Large intestine (tissue), 12 donors: ENCODE data around the gene SSR3. TPM values are rescaled to one million over a fixed set of nuclear protein-coding genes. Genes with fewer than 3 reads are reported as not detected.

ENCODE experiments used
- DNase-seq, 2 donors: peaks; one replicate each; pipeline versions ENCODE4 v3.0.0 to v3.0.0-alpha.2; 2013
- H3K27ac ChIP-seq: one replicate; pipeline ENCODE4 v1.5.1; 2013; ENCODE audit warnings: low read length
- H3K27me3 ChIP-seq: 2 replicates; pipeline ENCODE4 v1.6.1; 2013; ENCODE audit warnings: low read length; ENCODE audit not compliant: control insufficient read depth, insufficient read depth
- H3K36me3 ChIP-seq: 2 replicates; pipeline ENCODE4 v1.6.1; 2013; ENCODE audit warnings: low read length; ENCODE audit not compliant: control insufficient read depth, insufficient read depth
- H3K4me1 ChIP-seq: one replicate; pipeline ENCODE4 v1.6.1; 2013; ENCODE audit warnings: low read length; ENCODE audit not compliant: control insufficient read depth, insufficient read depth
- H3K4me3 ChIP-seq: one replicate; pipeline ENCODE4 v1.5.1; 2013; ENCODE audit warnings: low read length
- H3K9me3 ChIP-seq: one replicate; pipeline ENCODE4 v1.6.1; 2013; ENCODE audit warnings: mild to moderate bottlenecking, low read depth, low read length, moderate library complexity; ENCODE audit not compliant: control insufficient read depth
- WGBS: methylation state at CpG from one replicate; pipeline ENCODE4 v1.1.5; 2013; ENCODE audit warnings: low lambda C conversion rate; ENCODE audit not compliant: insufficient coverage; 5-methylcytosine and 5-hydroxymethylcytosine counted together
- long read RNA-seq, 11 donors: transcript quantifications; one replicate each; lab custom pipeline, GENCODE V29; 2026
- polyA plus RNA-seq: library from polyadenylated mRNA; unstranded; fragments of 120-200 nt; gene quantifications from one replicate; pipeline ENCODE4 v1.2.1, GENCODE V29; 2013

Gene SSR3
- 138 TPM for polyA plus RNA-seq
- long read RNA-seq, donor 1, transcript SSR3-201 (5 exons, 3,716 nt) = major isoform, 45 of 53 reads
- long read RNA-seq, donor 1, partial matches to known transcripts = 0 of 53 reads
- long read RNA-seq, donor 1, other reads (novel, unspliced or antisense) = 6 of 53 reads
- long read RNA-seq, donor 2, transcript SSR3-201 (5 exons, 3,716 nt) = major isoform, 85 of 93 reads
- long read RNA-seq, donor 2, transcript SSR3-204 (4 exons, 873 nt) = minor isoform, 5 of 93 reads
- long read RNA-seq, donor 2, partial matches to known transcripts = 0 of 93 reads
- long read RNA-seq, donor 2, other reads (novel, unspliced or antisense) = 0 of 93 reads
- long read RNA-seq, donor 3 = 0 reads
- long read RNA-seq, donor 4, transcript SSR3-201 (5 exons, 3,716 nt) = major isoform, 14 of 18 reads
- long read RNA-seq, donor 4, partial matches to known transcripts = 0 of 18 reads
- long read RNA-seq, donor 4, other reads (novel, unspliced or antisense) = 0 of 18 reads
- long read RNA-seq, donor 5, transcript SSR3-201 (5 exons, 3,716 nt) = major isoform, 40 of 40 reads
- long read RNA-seq, donor 5, partial matches to known transcripts = 0 of 40 reads
- long read RNA-seq, donor 5, other reads (novel, unspliced or antisense) = 0 of 40 reads
- long read RNA-seq, donor 6, transcript SSR3-201 (5 exons, 3,716 nt) = major isoform, 68 of 100 reads
- long read RNA-seq, donor 6, partial matches to known transcripts = 18 of 100 reads
- long read RNA-seq, donor 6, other reads (novel, unspliced or antisense) = 5 of 100 reads
- long read RNA-seq, donor 7, transcript SSR3-201 (5 exons, 3,716 nt) = major isoform, 52 of 55 reads
- long read RNA-seq, donor 7, partial matches to known transcripts = 0 of 55 reads
- long read RNA-seq, donor 7, other reads (novel, unspliced or antisense) = 0 of 55 reads
- long read RNA-seq, donor 8, transcript SSR3-209 (3 exons, 593 nt) = minor isoform, 6 of 169 reads
- long read RNA-seq, donor 8, transcript SSR3-201 (5 exons, 3,716 nt) = major isoform, 108 of 169 reads
- long read RNA-seq, donor 8, partial matches to known transcripts = 46 of 169 reads
- long read RNA-seq, donor 8, other reads (novel, unspliced or antisense) = 5 of 169 reads
- long read RNA-seq, donor 9, transcript SSR3-201 (5 exons, 3,716 nt) = major isoform, 88 of 92 reads
- long read RNA-seq, donor 9, partial matches to known transcripts = 0 of 92 reads
- long read RNA-seq, donor 9, other reads (novel, unspliced or antisense) = 0 of 92 reads
- long read RNA-seq, donor 10, transcript SSR3-201 (5 exons, 3,716 nt) = major isoform, 89 of 108 reads
- long read RNA-seq, donor 10, partial matches to known transcripts = 6 of 108 reads
- long read RNA-seq, donor 10, other reads (novel, unspliced or antisense) = 7 of 108 reads
- long read RNA-seq, donor 11, transcript SSR3-201 (5 exons, 3,716 nt) = major isoform, 54 of 65 reads
- long read RNA-seq, donor 11, partial matches to known transcripts = 5 of 65 reads
- long read RNA-seq, donor 11, other reads (novel, unspliced or antisense) = 0 of 65 reads

DNA sequence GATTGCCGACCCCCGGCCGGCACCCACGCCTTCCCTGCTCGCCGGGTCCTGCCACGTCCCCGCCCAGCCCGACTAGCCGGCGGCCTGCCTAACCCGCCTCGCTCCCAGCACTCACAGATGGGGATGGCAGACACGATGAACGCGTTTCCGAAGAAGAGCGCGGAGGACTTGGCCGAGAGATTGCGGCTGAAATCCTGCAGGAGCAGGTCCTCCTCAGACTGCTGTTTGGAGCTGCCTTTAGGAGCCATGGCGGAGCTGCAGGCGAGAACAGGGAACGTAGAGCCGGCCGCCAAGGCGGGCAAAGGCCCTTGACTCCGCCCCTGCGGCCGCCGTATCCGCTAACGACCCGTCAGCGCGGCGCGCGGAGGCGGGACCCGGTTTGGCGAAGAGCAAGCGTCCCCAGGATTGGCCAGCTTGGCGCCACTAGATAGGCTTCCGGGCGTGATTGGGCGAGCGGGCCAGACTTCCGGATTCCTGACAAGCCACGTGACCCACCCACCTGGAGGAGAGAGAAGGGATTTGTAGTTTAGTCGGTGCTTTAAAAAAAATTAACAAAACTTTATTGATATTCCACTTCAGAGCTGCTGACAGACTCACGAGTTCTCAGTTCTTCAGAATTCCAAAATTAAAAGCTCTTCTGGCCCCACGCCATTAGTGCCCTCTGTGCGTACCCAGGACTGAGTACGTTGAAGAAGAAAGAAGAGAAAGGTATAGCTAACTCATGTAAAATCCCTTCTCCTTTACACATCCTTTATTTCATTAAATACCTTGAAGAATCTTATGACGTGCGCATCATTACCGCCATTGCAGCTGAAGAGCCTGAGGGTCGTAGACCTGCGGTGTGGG is at the start of gene SSR3:
SSR3 (minus strand) TSS at position 276 of the 846 bp plus-strand sequence; CDS start at position 248, 28 bp downstream.
- Histone ChIP-seq H3K27me3 (no peaks in the 10 kb centered on the region), H3K4me1 (peaks cover 7% of the 10 kb centered on the region), H3K9me3 (no peaks in the 10 kb centered on the region), H3K4me3 (peak within 1 kb of the TSS; percentile 77), H3K36me3 (peaks cover 20% of the 10 kb centered on the region), H3K27ac (peak within 1 kb of the TSS; percentile 86)
- DNase-seq = peak; percentile 99 to 100
- no CpG with 5 or more reads among the region's 60 CpGs for WGBS

- Histone ChIP-seq H3K36me3 (no peaks in the 10 kb centered on the region), H3K27me3 (no peaks in the 10 kb centered on the region), H3K27ac (no peak overlapping the region), H3K9me3 (no peaks in the 10 kb centered on the region), H3K4me3 (no peak overlapping the region), H3K4me1 (peaks cover 35% of the 10 kb centered on the region)
- WGBS = 80% methylated on average over 2 of the region's 2 CpGs
- DNase-seq = no peak
Measured at GRCh38 chr3:156604064-156604641, 49.2 kb upstream of the SSR3 start.

- WGBS = no CpG with 5 or more reads among the region's 2 CpGs
- Histone ChIP-seq H3K27me3 (no peaks in the 10 kb centered on the region), H3K4me1 (peaks cover 36% of the 10 kb centered on the region), H3K36me3 (no peaks in the 10 kb centered on the region), H3K4me3 (no peak overlapping the region), H3K27ac (no peak overlapping the region), H3K9me3 (no peaks in the 10 kb centered on the region)
- no peak for DNase-seq
Measured at GRCh38 chr3:156603379-156604017, 48.6 kb upstream of the SSR3 start.

- Histone ChIP-seq H3K4me3 (no peak overlapping the region), H3K4me1 (peaks cover 37% of the 10 kb centered on the region), H3K9me3 (no peaks in the 10 kb centered on the region), H3K27me3 (no peaks in the 10 kb centered on the region), H3K36me3 (no peaks in the 10 kb centered on the region), H3K27ac (no peak overlapping the region)
- DNase-seq = no peak
- 100% methylated on average over 1 of the region's 2 CpGs for WGBS
Measured at GRCh38 chr3:156602424-156602823, 47.5 kb upstream of the SSR3 start.

GRCh38 chr3:156601497-156601896 is 46.6 kb upstream of the SSR3 start:
- Histone ChIP-seq H3K4me3 (no peak overlapping the region), H3K9me3 (no peaks in the 10 kb centered on the region), H3K4me1 (peaks cover 37% of the 10 kb centered on the region), H3K36me3 (no peaks in the 10 kb centered on the region), H3K27ac (no peak overlapping the region), H3K27me3 (no peaks in the 10 kb centered on the region)
- WGBS = 20% methylated on average over 1 of the region's 3 CpGs
- no peak for DNase-seq

DNA sequence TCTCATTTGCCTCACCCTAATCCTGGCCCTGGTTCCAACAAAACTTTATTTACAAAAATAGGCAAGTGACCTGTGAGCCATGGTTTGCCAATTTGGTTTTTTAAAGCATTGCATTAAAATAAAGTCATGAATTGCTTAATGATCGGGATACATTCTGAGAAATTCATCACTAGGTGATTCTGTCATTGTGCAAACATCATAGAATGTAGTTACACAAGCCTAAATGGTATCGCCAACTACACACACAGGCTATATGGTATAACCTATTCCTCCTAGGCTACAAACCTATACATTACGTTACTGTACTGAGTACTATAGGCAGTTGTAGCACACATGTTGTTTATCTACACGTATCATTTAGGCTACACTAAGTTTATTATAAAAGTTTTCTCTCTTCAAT is 45.9 kb upstream of the SSR3 start:
- no peaks in the 10 kb centered on the region for H3K36me3 ChIP-seq
- no peak overlapping the region for H3K4me3 ChIP-seq
- peaks cover 33% of the 10 kb centered on the region for H3K4me1 ChIP-seq
- 95% methylated on average over 2 of the region's 4 CpGs for WGBS
- no peaks in the 10 kb centered on the region for H3K9me3 ChIP-seq
- no peak for DNase-seq
- H3K27ac ChIP-seq = no peak overlapping the region
- H3K27me3 ChIP-seq = no peaks in the 10 kb centered on the region

GRCh38 chr3:156599089-156599874 is 44.4 kb upstream of the SSR3 start:
- WGBS = no CpG with 5 or more reads among the region's 9 CpGs
- H3K9me3 ChIP-seq = no peaks in the 10 kb centered on the region
- no peak overlapping the region for H3K4me3 ChIP-seq
- DNase-seq = no peak
- H3K27me3 ChIP-seq = no peaks in the 10 kb centered on the region
- peak overlapping the region; percentile 81 for H3K27ac ChIP-seq
- no peaks in the 10 kb centered on the region for H3K36me3 ChIP-seq
- H3K4me1 ChIP-seq = peaks cover 27% of the 10 kb centered on the region

- Histone ChIP-seq H3K4me3 (no peak overlapping the region), H3K36me3 (no peaks in the 10 kb centered on the region), H3K27me3 (no peaks in the 10 kb centered on the region), H3K27ac (peak overlapping the region; percentile 81), H3K9me3 (no peaks in the 10 kb centered on the region), H3K4me1 (peaks cover 31% of the 10 kb centered on the region)
- peak; percentile 86 to 89 for DNase-seq
- WGBS = 100% methylated on average over 1 of the region's 6 CpGs
Measured at GRCh38 chr3:156598413-156598812, 43.5 kb upstream of the SSR3 start.
